Measurements from ENCODE around the gene TCEAL5.
"Not testable (repeated sequence)": the region's sequence is repeated elsewhere in the genome, so short reads cannot be mapped to it uniquely, and the experiment has no call there.

Gene TCEAL5

DNA sequence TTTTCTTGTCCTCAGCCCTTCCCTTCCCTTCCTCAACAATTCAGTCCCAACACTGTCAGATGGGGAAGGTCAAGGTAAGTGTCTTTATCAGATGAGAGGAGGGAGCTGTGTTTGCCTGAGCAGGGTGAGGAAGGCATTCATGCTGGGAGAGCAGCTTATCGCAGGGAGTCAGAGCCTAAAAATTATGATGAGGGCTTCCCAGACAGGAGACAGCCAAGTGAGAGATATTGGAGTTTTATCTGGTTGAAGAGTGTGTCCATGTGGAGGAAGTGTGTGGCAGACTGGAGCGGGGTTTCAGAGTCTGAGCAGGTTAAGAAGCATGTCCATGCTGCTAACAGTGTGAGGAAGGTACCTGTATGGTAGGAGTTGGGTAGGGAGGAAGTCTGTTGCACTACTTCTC lies 43.3 kb downstream of the TCEAL5 start:
- DNase-seq = no peak

DNA sequence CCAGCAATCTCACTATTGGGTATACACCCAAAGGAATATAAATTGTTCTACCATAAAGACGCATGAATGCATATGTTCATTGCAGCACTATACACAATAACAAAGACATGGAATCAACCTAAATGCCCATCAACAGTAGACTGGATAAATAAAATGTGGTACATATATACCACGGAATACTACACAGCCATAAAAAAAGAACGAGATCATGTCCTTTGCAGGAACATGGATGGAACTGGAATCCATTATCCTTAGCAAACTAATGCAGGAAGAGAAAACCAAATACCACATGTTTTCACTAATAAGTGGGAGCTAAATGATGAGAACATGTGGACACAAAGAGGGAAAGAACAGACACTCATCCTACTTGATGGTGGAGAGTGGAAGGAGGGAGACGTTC lies 50.6 kb downstream of the TCEAL5 start:
- DNase-seq = not testable (repeated sequence)
